SK-MEL-5 (cell line): Measurements from ENCODE around the gene RNF208. TPM values are rescaled to one million over a fixed set of nuclear protein-coding genes. Genes with fewer than 3 reads are reported as not detected.

Experiments used
- DNase-seq: peaks from one replicate; pipeline ENCODE4 v3.0.0-alpha.2; 2016; ENCODE audit warnings: low read depth, low spot score
- in situ Hi-C: cut with HindIII; loops from 2 replicates; pipeline ENCODE4 v1.10.0; 2016; ENCODE audit warnings: low sequenced_read_pairs, high pct_unique_total_duplicates, low pct_unique_long_range_greater_than_20kb
- total RNA-seq: library from RNA; depleted of rRNA; stranded (reverse); fragments of >200 nt; shearing (Covaris generic); gene quantifications from 2 replicates; pipeline ENCODE4 v1.2.3, GENCODE V29; 2014

Gene RNF208
- total RNA-seq, 1 experiment from 2014 or later: not detected

- DNase-seq: no peak
- in situ Hi-C loops: no loop called here
Observed at GRCh38 chr9:137221506-137222111, 431 bp downstream of the RNF208 start.

GRCh38 chr9:137221095-137221505, 940 bp downstream of the RNF208 start:
- in situ Hi-C loops: no loop called here
- no peak for DNase-seq

- in situ Hi-C loops: no loop called here
- no peak for DNase-seq
Observed at GRCh38 chr9:137220317-137221094, 1.5 kb downstream of the RNF208 start.

- in situ Hi-C loops: no loop called here
- DNase-seq: no peak
Observed at GRCh38 chr9:137219757-137220316, 2.2 kb downstream of the RNF208 start.

GRCh38 chr9:137218754-137219271, 3.2 kb downstream of the RNF208 start:
- in situ Hi-C loops: no loop called here
- no peak for DNase-seq

GRCh38 chr9:137218212-137218753, 3.8 kb downstream of the RNF208 start:
- no peak for DNase-seq
- in situ Hi-C loops: no loop called here

GRCh38 chr9:137217276-137218211, 4.5 kb downstream of the RNF208 start:
- in situ Hi-C loops: no loop called here
- DNase-seq: peak; percentile 63

GRCh38 chr9:137216188-137216965, 5.7 kb downstream of the RNF208 start:
- no peak for DNase-seq
- in situ Hi-C loops: no loop called here

GRCh38 chr9:137215196-137215986, 6.6 kb downstream of the RNF208 start:
- in situ Hi-C loops: no loop called here
- DNase-seq: no peak

- in situ Hi-C loops: no loop called here
- no peak for DNase-seq
Observed at GRCh38 chr9:137214620-137215019, 7.4 kb downstream of the RNF208 start.

- no peak for DNase-seq
- in situ Hi-C loops: no loop called here
Observed at GRCh38 chr9:137213160-137214060, 8.6 kb downstream of the RNF208 start.

GRCh38 chr9:137212520-137212919, 9.5 kb downstream of the RNF208 start:
- in situ Hi-C loops: no loop called here
- DNase-seq: no peak

- no peak for DNase-seq
- in situ Hi-C loops: no loop called here
Observed at GRCh38 chr9:137211532-137211931, 10.5 kb downstream of the RNF208 start.

- in situ Hi-C loops: no loop called here
- DNase-seq: no peak
Observed at GRCh38 chr9:137206602-137207001, 15.4 kb downstream of the RNF208 start.
